Parathyroid adenoma (tissue), 2 donors: ENCODE results near the gene WRAP53.

Source experiments
- H2AFZ ChIP-seq: fragments of 300-600 bp; sonication (generic); one replicate; pipeline ENCODE4 v1.7.0; 2017; ENCODE audit warnings: antibody characterized with exemption, mild to moderate bottlenecking
- H3K27ac ChIP-seq: fragments of 300-600 bp; sonication (generic); one replicate; pipeline ENCODE4 v1.7.0; 2017
- H3K27me3 ChIP-seq: fragments of 300-600 bp; sonication (generic); one replicate; pipeline ENCODE4 v1.7.0; 2017; ENCODE audit warnings: low read length; ENCODE audit not compliant: control insufficient read depth, insufficient read depth
- H3K36me3 ChIP-seq: fragments of 300-600 bp; sonication (generic); one replicate; pipeline ENCODE4 v1.7.0; 2017; ENCODE audit warnings: low read length; ENCODE audit not compliant: control insufficient read depth, insufficient read depth
- H3K4me1 ChIP-seq: fragments of 300-600 bp; sonication (generic); one replicate; pipeline ENCODE4 v1.7.0; 2017; ENCODE audit warnings: control low read depth
- H3K4me2 ChIP-seq: fragments of 300-600 bp; sonication (generic); one replicate; pipeline ENCODE4 v1.7.0; 2017; ENCODE audit warnings: low read length
- H3K4me3 ChIP-seq: fragments of 300-600 bp; sonication (generic); one replicate; pipeline ENCODE4 v1.7.0; 2017; ENCODE audit warnings: low read depth, low read length
- H3K79me2 ChIP-seq: fragments of 300-600 bp; sonication (generic); one replicate; pipeline ENCODE4 v1.7.0; 2017; ENCODE audit warnings: control low read depth
- H3K9ac ChIP-seq: fragments of 300-600 bp; sonication (generic); one replicate; pipeline ENCODE4 v1.7.0; 2017; ENCODE audit warnings: mild to moderate bottlenecking
- H3K9me3 ChIP-seq: fragments of 300-600 bp; sonication (generic); one replicate; pipeline ENCODE4 v1.7.0; 2017; ENCODE audit warnings: low read length; ENCODE audit not compliant: control insufficient read depth
- TF ChIP-seq, protein P1 (sequence below): fragments of 300-600 bp; sonication (generic); IDR thresholded peaks from one replicate; pipeline ENCODE4 v1.7.0; 2017; ENCODE audit warnings: antibody characterized with exemption, mild to moderate bottlenecking
- donor health status: primary hyperparathyroidism.

The WRAP53 gene

DNA sequence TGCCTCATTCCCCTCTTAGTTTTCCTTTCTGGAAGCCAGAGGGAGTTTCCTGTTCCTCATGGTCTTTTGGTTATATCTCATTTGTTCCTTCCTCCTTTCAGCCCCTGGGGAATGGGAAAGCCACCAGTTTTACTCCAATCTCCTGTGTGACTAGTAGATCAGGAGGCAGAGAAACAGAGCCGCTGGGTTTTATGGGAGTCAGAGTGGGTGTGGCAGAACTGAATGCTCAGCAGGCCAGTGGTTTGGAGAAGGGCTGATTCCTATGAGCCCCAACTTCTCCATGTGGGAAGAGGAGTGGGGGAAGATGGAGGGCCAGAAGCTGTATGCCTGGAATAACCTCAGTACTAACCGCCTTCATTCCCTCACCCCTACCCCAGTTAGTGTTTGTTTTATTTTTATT, 33.3 kb downstream of the WRAP53 start:
- Histone ChIP-seq H3K79me2 (no peaks in the 10 kb centered on the region), H3K27ac (no peak overlapping the region), H3K4me1 (peaks cover 3% of the 10 kb centered on the region), H3K9ac (no peak overlapping the region), H3K36me3 (no peaks in the 10 kb centered on the region), H3K27me3 (no peaks in the 10 kb centered on the region), H3K9me3 (no peaks in the 10 kb centered on the region), H3K4me3 (no peak overlapping the region), H3K4me2 (no peak overlapping the region), H2AFZ (no peak overlapping the region)
- TF ChIP-seq, protein P1, sequence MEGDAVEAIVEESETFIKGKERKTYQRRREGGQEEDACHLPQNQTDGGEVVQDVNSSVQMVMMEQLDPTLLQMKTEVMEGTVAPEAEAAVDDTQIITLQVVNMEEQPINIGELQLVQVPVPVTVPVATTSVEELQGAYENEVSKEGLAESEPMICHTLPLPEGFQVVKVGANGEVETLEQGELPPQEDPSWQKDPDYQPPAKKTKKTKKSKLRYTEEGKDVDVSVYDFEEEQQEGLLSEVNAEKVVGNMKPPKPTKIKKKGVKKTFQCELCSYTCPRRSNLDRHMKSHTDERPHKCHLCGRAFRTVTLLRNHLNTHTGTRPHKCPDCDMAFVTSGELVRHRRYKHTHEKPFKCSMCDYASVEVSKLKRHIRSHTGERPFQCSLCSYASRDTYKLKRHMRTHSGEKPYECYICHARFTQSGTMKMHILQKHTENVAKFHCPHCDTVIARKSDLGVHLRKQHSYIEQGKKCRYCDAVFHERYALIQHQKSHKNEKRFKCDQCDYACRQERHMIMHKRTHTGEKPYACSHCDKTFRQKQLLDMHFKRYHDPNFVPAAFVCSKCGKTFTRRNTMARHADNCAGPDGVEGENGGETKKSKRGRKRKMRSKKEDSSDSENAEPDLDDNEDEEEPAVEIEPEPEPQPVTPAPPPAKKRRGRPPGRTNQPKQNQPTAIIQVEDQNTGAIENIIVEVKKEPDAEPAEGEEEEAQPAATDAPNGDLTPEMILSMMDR, result no peak

DNA sequence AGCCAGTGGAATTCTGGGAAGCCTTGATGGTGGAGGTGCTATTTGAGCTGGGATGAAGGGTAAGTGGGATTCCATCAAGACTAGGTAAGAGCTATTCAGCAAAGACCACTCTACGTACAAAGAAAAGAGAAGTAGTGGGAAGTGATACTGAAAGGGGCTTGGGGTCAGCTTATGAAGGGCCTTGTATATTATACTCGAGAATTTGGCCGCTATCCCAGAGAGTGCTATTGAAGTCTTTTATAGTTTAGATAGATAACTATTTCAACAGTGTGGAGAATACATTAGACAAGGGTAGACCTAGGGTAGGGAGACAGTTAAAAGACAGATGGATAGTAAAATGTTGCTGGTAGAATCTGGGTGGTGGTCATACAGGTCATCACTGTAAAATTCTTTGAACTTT, 39.6 kb downstream of the WRAP53 start:
- H3K9ac ChIP-seq, result no peak overlapping the region
- no peaks in the 10 kb centered on the region for H3K36me3 ChIP-seq
- no peak overlapping the region for H3K4me3 ChIP-seq
- no peak overlapping the region for H3K27ac ChIP-seq
- no peaks in the 10 kb centered on the region for H3K4me1 ChIP-seq
- no peak overlapping the region for H2AFZ ChIP-seq
- H3K4me2 ChIP-seq, result no peak overlapping the region
- no peaks in the 10 kb centered on the region for H3K79me2 ChIP-seq
- no peaks in the 10 kb centered on the region for H3K9me3 ChIP-seq
- no peaks in the 10 kb centered on the region for H3K27me3 ChIP-seq
- TF ChIP-seq, protein P1, result no peak

DNA sequence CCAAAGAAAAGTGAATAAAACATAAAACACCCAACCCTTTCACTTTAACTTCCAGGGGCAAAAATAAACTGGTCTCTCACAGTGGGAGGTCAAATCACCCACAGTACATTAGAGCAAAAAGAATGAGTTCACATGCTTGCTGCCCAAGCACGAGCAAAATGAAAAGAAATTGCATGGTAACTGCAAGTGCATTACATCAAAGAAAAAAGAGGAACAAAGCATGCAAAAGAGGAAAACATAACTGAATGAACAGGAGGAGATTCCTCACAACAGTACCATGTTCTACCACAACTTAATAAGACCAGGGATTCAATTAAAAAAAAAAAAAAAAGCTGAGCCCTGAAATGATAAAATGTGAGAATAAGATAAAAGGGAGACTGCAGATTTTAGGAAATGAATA, 41.5 kb downstream of the WRAP53 start:
- Histone ChIP-seq H3K4me3 (no peak overlapping the region), H3K79me2 (no peaks in the 10 kb centered on the region), H3K27ac (no peak overlapping the region), H3K9me3 (no peaks in the 10 kb centered on the region), H3K36me3 (no peaks in the 10 kb centered on the region), H3K4me2 (no peak overlapping the region), H3K9ac (no peak overlapping the region), H3K4me1 (no peaks in the 10 kb centered on the region), H3K27me3 (no peaks in the 10 kb centered on the region), H2AFZ (no peak overlapping the region)
- TF ChIP-seq, protein P1, result no peak

DNA sequence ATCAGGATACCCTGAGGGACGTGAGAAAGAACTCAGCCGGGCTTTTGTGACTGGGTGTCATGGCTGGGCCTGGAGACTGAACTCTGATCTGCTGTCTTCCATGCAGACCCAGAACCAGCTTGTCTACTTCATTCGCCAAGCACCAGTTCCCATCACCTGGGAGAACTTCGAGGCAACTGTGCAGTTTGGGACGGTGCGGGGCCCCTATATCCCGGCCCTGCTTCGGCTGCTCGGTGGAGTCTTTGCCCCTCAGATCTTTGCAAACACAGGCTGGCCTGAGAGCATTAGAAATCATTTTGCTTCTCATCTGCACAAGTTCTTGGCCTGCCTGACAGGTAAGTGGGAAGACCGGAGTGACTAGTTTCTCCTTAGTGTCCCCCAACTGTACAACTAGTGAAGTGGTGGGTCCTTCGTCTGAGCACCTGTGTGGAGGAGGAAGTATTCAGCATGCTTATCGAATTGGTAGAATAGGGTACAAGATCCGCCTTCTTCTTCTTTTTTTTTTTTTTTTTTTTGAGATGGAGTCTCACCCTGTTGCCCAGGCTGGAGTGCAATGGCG, 44.8 kb downstream of the WRAP53 start:
- H3K9me3 ChIP-seq, result no peaks in the 10 kb centered on the region
- H3K36me3 ChIP-seq, result no peaks in the 10 kb centered on the region
- H2AFZ ChIP-seq, result no peak overlapping the region
- no peaks in the 10 kb centered on the region for H3K27me3 ChIP-seq
- no peak overlapping the region for H3K4me3 ChIP-seq
- H3K4me2 ChIP-seq, result no peak overlapping the region
- no peak overlapping the region for H3K9ac ChIP-seq
- no peaks in the 10 kb centered on the region for H3K79me2 ChIP-seq
- H3K27ac ChIP-seq, result no peak overlapping the region
- TF ChIP-seq, protein P1, result no peak
- H3K4me1 ChIP-seq, result no peaks in the 10 kb centered on the region

DNA sequence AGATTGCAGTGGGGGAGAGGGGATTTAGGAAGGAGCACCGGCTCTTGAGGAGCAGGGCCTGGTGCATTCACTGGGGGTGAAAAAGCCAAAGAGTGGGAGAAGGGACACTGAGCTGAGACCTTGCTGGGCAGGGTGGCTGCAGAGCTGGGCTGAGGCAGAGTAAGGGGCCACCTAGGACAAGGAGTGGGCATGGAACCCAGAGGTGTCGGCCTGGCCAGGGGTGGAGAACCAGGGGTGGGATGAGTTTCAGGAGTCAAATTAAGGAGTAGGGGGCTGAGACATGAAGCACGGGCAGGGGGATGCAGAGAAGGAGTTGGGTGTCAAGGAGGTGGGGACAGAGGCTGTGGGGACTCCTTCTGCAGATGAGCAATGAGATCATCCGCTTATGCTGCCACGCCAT, 49.3 kb downstream of the WRAP53 start:
- H3K27ac ChIP-seq, result no peak overlapping the region
- no peaks in the 10 kb centered on the region for H3K79me2 ChIP-seq
- no peaks in the 10 kb centered on the region for H3K9me3 ChIP-seq
- no peak overlapping the region for H3K4me3 ChIP-seq
- TF ChIP-seq, protein P1, result no peak
- no peak overlapping the region for H3K4me2 ChIP-seq
- H2AFZ ChIP-seq, result no peak overlapping the region
- peaks cover 3% of the 10 kb centered on the region for H3K4me1 ChIP-seq
- H3K36me3 ChIP-seq, result no peaks in the 10 kb centered on the region
- H3K9ac ChIP-seq, result no peak overlapping the region
- no peaks in the 10 kb centered on the region for H3K27me3 ChIP-seq
